Astrocyte of the spinal cord (primary cell): ENCODE data around the gene LRRC7.

Experiments
- DNase-seq: peaks from one replicate; pipeline ENCODE4 v3.0.0; 2011; ENCODE audit warnings: low read depth, low spot score
- H3K4me3 ChIP-seq: 2 replicates; pipeline ENCODE4 v1.5.1; 2011; ENCODE audit warnings: low read depth, mild to moderate bottlenecking, low read length, moderate library complexity
- in situ Hi-C: cut with HindIII; loops from 2 replicates; pipeline ENCODE4 v1.10.0; 2017; ENCODE audit warnings: low sequenced_read_pairs
- TF ChIP-seq, protein P1 (sequence below): IDR thresholded peaks from 2 replicates; pipeline ENCODE4 v1.5.1; 2012; ENCODE audit warnings: low read depth, mild to moderate bottlenecking, low read length, inconsistent platforms

Gene LRRC7

DNA sequence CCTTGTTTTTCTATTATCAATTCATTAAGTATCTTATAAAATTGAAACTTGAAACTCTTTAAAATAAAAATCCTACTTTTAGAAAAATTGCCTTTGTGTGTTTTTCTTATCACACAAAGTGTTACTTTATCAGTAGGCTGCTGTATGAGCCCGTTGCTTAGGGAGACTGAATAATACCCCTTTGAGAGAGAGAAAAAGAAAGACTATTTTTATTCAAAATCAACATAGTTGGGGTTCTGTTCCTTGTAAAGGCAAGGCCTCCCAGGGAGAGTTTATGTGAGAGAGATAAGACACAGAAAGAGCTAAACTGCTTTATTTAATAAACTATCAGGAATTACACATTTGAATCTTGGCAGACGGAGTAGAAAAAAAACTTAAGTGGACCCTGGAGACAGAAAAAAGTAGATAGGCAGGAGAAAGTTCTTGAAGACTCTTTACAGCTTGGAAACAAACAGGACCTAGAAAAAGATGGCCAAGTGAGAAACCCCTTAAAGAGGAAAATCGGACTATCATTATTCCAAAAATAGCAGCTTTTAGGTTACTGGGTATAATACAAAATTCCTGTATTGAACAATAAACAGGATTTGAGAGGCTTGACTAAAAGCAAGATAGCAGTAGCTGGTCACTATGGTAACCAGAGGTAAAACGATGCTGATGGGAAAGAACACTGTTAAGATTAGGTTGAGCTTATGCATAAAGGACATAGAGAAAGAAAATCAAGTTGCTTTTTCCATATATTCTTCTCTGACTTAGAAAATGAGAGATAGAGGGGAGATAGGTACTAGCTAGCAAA lies 170.9 kb downstream of the LRRC7 start:
- peak; percentile 23 for DNase-seq
- TF ChIP-seq, protein P1, sequence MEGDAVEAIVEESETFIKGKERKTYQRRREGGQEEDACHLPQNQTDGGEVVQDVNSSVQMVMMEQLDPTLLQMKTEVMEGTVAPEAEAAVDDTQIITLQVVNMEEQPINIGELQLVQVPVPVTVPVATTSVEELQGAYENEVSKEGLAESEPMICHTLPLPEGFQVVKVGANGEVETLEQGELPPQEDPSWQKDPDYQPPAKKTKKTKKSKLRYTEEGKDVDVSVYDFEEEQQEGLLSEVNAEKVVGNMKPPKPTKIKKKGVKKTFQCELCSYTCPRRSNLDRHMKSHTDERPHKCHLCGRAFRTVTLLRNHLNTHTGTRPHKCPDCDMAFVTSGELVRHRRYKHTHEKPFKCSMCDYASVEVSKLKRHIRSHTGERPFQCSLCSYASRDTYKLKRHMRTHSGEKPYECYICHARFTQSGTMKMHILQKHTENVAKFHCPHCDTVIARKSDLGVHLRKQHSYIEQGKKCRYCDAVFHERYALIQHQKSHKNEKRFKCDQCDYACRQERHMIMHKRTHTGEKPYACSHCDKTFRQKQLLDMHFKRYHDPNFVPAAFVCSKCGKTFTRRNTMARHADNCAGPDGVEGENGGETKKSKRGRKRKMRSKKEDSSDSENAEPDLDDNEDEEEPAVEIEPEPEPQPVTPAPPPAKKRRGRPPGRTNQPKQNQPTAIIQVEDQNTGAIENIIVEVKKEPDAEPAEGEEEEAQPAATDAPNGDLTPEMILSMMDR, result no peak
- no peak overlapping the region for H3K4me3 ChIP-seq
- in situ Hi-C loops, result no loop called here

- in situ Hi-C loops, result no loop called here
- DNase-seq, result peak; percentile 37
- TF ChIP-seq, protein P1, result no peak
- no peak overlapping the region for H3K4me3 ChIP-seq
Measured at GRCh38 chr1:69739251-69739605, 171.5 kb downstream of the LRRC7 start.

GRCh38 chr1:69743146-69743545 lies 175.4 kb downstream of the LRRC7 start:
- DNase-seq, result no peak
- TF ChIP-seq, protein P1, result no peak
- in situ Hi-C loops, result no loop called here
- H3K4me3 ChIP-seq, result no peak overlapping the region

DNA sequence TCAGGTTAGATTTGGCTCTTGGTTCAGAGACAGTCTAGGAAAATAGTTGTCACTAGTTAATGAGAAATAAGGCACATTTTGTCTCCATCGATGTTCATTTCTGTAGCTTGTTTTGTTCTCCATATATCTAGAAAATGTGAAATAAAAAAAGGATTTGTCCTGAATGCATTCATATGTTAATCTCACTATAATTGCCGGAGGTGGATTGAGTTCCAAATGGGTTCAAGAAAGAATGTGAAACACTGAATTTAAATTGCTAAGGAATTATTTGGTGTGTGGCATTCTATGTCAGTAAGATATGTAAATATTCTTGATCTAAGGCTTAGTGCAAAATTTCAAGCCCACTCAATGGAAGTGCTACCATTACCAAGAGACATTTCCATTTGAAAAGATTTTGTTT lies 176.7 kb downstream of the LRRC7 start:
- TF ChIP-seq, protein P1, result no peak
- in situ Hi-C loops, result no loop called here
- no peak overlapping the region for H3K4me3 ChIP-seq
- no peak for DNase-seq

GRCh38 chr1:69747207-69747606 lies 179.5 kb downstream of the LRRC7 start:
- in situ Hi-C loops, result no loop called here
- no peak overlapping the region for H3K4me3 ChIP-seq
- DNase-seq, result no peak
- TF ChIP-seq, protein P1, result no peak

- in situ Hi-C loops, result no loop called here
- no peak for DNase-seq
- H3K4me3 ChIP-seq, result no peak overlapping the region
- TF ChIP-seq, protein P1, result no peak
Measured at GRCh38 chr1:69750638-69751037, 182.9 kb downstream of the LRRC7 start.
